ENCODE results near the gene BORCS5.

DNA sequence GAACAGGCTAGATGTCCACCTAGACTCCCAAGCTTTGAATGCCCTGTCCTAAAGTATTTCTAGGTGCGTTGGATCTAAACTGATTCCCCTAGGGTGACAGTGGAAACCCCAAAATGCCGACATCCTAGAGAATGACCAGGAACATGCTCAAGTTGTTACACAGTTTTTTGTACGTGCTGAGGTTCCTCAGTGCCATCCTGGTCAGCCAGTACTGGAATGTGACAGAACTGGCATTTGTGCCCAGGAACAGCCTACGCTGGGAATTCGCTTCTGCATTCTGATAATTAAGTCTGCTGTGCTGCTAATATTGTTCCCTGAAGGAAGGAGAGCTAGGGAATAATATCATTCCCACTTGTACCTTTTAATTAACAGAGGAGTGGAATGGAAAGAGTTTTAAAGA, 40.3 kb downstream of the BORCS5 start:
- TF ChIP-seq EZH2 (IDR thresholded peaks at IDR 0.05; ENCODE audit: insufficient read depth, poor library complexity, severe bottlenecking) = no peak
- TF ChIP-seq EZH2phosphoT487 (IDR thresholded peaks at IDR 0.05; ENCODE audit: insufficient read depth, low read depth) = no peak

Data from GM23248 (cell line).